ENCODE measurements around the gene ZNF397. TPM values are rescaled to one million over a fixed set of nuclear protein-coding genes. Genes with fewer than 3 reads are reported as not detected.

ZNF397 gene
- polyA plus RNA-seq, 1 experiment: 3.7 TPM

DNA sequence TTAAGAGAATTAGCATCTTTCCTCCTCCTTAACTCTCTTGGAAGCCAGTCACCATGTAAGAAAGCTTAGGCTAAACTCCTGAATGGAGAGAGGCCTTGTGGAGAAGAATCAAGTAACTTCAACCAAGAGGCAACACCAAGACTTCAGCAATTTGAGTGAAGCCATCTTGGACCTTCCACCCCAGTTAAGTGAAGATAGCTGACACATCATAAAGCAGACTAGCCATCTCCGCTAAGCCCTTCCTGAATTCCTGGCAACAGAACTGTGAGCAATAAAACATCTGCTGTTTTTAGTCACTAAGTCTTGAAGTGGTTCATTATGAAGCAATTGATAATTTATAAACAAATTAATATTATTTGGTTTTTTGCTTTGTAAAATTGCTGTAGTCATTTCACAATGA, 1.5 kb upstream of the ZNF397 start:
- no peaks in the 10 kb centered on the region for H3K27me3 ChIP-seq (ENCODE audit: control insufficient read depth, insufficient read depth, low read length)
- TF ChIP-seq CTCF (IDR thresholded peaks at IDR 0.05; ENCODE audit: insufficient read depth, low read depth, low read length): no peak
- peaks cover 13% of the 10 kb centered on the region for H3K36me3 ChIP-seq (ENCODE audit: control insufficient read depth, insufficient read depth, low read length)
- no peak overlapping the region for H3K4me3 ChIP-seq (ENCODE audit: low read depth, low read length)
- POLR2A ChIA-PET: no interaction called here
- no peak for DNase-seq (ENCODE audit: low read depth)
- CTCF ChIA-PET: interaction anchor here (0.7 to 2.7 kb wide), 3 partner anchors 8 to 168 kb away, joined by 3 to 13 read pairs (median 4); no protein-coding TSS in a partner anchor

- peaks cover 20% of the 10 kb centered on the region for H3K36me3 ChIP-seq (ENCODE audit: control insufficient read depth, insufficient read depth, low read length)
- no peaks in the 10 kb centered on the region for H3K27me3 ChIP-seq (ENCODE audit: control insufficient read depth, insufficient read depth, low read length)
- ChIA-PET CTCF (interaction anchor here (1.0 kb wide), 1 partner anchor 106 kb away, joined by 3 read pairs; no protein-coding TSS in a partner anchor), POLR2A (interaction anchor here (0.8 kb wide), 1 partner anchor 112 kb away, joined by 5 read pairs; no protein-coding TSS in a partner anchor)
- DNase-seq (ENCODE audit: low read depth): no peak
- peak overlapping the region; percentile 53 for H3K4me3 ChIP-seq (ENCODE audit: low read depth, low read length)
- no peak for TF ChIP-seq CTCF (IDR thresholded peaks at IDR 0.05; ENCODE audit: insufficient read depth, low read depth, low read length)
These were observed 592 bp downstream of the ZNF397 start for GRCh38 chr18:35241448-35241804.

GRCh38 chr18:35242426-35242825, 1.6 kb downstream of the ZNF397 start:
- no peak overlapping the region for H3K4me3 ChIP-seq (ENCODE audit: low read depth, low read length)
- CTCF ChIA-PET: interaction anchor here (1.0 kb wide), 1 partner anchor 22 kb away, joined by 3 read pairs; no protein-coding TSS in a partner anchor
- POLR2A ChIA-PET: no interaction called here
- no peak for TF ChIP-seq CTCF (IDR thresholded peaks at IDR 0.05; ENCODE audit: insufficient read depth, low read depth, low read length)
- DNase-seq (ENCODE audit: low read depth): no peak
- no peaks in the 10 kb centered on the region for H3K27me3 ChIP-seq (ENCODE audit: control insufficient read depth, insufficient read depth, low read length)
- peaks cover 23% of the 10 kb centered on the region for H3K36me3 ChIP-seq (ENCODE audit: control insufficient read depth, insufficient read depth, low read length)

DNA sequence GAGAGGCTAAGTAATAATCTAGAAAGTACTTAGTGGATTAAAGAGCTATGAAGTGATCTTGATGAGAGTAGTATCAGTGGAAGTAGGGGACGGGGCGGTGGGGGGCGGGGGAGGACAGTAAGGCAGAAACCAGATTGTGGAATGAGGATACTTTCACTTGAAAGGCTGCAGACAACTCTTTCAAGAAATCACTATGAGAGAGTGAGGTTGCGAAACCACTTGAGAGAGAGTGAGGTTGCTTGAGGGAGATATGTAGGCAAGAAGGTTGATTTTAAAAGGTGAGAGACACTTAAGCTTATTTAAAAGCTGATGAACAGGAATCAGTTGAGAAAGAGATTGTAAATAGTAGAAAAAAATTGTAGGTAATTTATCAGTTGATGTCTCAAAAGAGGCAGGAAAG, 3.8 kb downstream of the ZNF397 start:
- no peak for TF ChIP-seq CTCF (IDR thresholded peaks at IDR 0.05; ENCODE audit: insufficient read depth, low read depth, low read length)
- POLR2A ChIA-PET: no interaction called here
- no peak for DNase-seq (ENCODE audit: low read depth)
- H3K27me3 ChIP-seq (ENCODE audit: control insufficient read depth, insufficient read depth, low read length): no peaks in the 10 kb centered on the region
- H3K36me3 ChIP-seq (ENCODE audit: control insufficient read depth, insufficient read depth, low read length): peaks cover 25% of the 10 kb centered on the region
- CTCF ChIA-PET: interaction anchor here (1.6 kb wide), 1 partner anchor 18 kb away, joined by 4 read pairs; no protein-coding TSS in a partner anchor
- no peak overlapping the region for H3K4me3 ChIP-seq (ENCODE audit: low read depth, low read length)

- TF ChIP-seq CTCF (IDR thresholded peaks at IDR 0.05; ENCODE audit: insufficient read depth, low read depth, low read length): no peak
- CTCF ChIA-PET: interaction anchor here (0.8 to 1.6 kb wide), 2 partner anchors 8 to 17 kb away, joined by 3 to 4 read pairs; no protein-coding TSS in a partner anchor
- POLR2A ChIA-PET: no interaction called here
- DNase-seq (ENCODE audit: low read depth): no peak
- Histone ChIP-seq H3K4me3 (ENCODE audit: low read depth, low read length) (no peak overlapping the region), H3K27me3 (ENCODE audit: control insufficient read depth, insufficient read depth, low read length) (no peaks in the 10 kb centered on the region), H3K36me3 (ENCODE audit: control insufficient read depth, insufficient read depth, low read length) (peaks cover 26% of the 10 kb centered on the region)
These were observed 5.0 kb downstream of the ZNF397 start for GRCh38 chr18:35245719-35246317.
